ENCODE data around the gene WDR5.

The WDR5 gene

GRCh38 chr9:134132208-134132870, 3.5 kb upstream of the WDR5 start:
- no peak for DNase-seq

- peak in 1 of 2 donors; percentile 41 for DNase-seq
Observed at GRCh38 chr9:134134949-134135342, 936 bp upstream of the WDR5 start.

GRCh38 chr9:134136118-134136995, 475 bp downstream of the WDR5 start:
- peak in 1 of 2 donors; percentile 7 for DNase-seq

- DNase-seq = no peak
Observed at GRCh38 chr9:134136996-134137299, 1.1 kb downstream of the WDR5 start.

DNA sequence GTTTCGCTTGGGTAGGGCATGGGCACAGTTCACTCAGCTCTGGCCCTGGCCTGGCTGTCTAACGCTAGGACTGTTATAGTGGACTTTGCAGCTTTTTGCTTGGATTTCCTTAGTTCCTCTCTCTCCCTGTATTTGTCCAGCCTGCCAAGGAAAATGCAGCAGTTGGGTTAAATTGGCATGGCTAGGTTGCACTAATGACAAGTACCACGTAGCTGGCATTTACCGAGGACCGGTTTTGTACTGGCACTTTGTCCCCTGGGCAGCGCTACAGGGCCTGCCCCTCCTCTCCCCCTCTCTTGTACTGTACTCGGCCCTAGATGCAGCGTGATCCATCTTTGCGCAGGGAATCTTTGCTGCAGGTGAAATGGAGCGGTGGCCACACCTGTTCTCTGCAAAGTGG, 2.4 kb downstream of the WDR5 start:
- no peak for DNase-seq

GRCh38 chr9:134139081-134139480, 3.2 kb downstream of the WDR5 start:
- no peak for DNase-seq

GRCh38 chr9:134141906-134142305, 6.0 kb downstream of the WDR5 start:
- DNase-seq = no peak

GRCh38 chr9:134144801-134145200, 8.9 kb downstream of the WDR5 start:
- no peak for DNase-seq

DNA sequence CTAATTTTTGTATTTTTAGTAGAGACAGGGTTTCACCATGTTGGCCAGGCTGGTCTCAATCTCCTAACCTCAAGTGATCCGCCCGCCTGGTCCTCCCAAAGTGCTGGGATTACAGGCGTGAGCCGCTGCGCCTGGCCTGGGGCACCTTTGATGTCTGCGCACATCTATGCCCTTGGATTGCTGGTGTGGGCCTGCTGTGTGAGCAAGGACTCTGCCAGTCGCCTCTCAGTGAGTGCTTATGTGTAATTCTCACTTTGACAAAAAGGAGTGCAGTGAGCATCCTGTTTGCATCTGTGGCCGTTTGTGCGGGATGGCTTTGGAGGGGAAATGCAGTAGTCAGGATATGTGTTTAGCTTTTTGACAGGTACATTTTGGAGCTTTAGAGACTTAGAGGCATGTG, 9.4 kb downstream of the WDR5 start:
- no peak for DNase-seq

DNA sequence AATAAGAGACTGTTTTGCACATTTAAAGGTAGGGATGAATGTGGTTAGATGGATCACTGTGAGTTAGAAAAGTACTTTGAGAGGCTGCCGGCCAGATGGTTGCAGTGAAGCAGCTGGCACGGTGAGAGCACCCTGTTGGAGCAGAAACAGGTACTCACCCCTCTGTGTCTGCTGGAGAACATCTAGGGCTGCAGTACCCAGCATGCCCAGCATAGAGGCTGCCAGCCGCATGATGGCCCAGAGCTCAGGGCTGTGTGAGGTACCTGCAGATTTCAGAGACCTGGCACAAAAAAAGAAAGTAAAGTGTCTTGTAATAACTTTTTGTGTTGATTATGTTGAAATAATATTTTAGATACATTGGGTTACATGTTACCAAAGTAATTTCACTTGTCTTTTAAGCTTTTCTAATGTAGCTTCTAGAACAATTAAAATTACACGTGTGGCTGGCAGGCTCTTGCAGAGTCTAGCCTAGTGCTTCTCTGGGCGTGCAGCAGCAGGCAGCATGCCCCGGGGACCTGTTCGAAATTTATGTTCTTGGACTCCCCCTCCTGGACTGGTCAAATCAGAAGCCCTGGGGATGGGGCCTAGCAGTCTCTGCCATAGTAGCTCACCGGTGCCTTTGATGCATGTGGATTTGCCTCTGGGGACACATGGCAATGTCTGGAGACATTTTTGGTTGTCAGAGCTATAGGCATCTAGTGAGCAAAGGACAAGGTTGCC, 11.1 kb downstream of the WDR5 start:
- no peak for DNase-seq

GRCh38 chr9:134149380-134149779, 13.5 kb downstream of the WDR5 start:
- no peak for DNase-seq

- DNase-seq = no peak
Observed at GRCh38 chr9:134150557-134151214, 14.8 kb downstream of the WDR5 start.

DNA sequence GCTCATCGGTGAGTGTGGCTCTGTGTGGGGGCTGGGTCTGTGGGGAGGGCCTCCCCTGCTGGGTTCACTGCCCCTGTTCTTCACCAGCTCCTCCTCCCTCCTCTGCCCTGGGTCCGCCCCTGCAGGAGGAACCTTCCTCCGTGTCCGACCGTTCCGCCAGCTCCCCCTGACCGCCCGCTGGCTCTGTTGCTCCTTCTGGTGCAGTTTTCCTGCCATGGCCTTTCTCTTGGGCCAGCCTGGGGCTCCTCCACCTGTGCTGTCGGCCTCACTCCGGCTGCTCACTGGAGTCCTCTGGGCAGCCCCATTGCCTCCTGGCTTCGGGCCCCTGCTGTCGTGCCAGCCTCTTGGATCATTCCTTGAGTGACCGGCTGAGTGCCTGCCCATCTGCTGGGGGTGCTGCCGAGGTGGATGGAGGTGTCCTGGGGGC, 16.2 kb downstream of the WDR5 start:
- no peak for DNase-seq

DNA sequence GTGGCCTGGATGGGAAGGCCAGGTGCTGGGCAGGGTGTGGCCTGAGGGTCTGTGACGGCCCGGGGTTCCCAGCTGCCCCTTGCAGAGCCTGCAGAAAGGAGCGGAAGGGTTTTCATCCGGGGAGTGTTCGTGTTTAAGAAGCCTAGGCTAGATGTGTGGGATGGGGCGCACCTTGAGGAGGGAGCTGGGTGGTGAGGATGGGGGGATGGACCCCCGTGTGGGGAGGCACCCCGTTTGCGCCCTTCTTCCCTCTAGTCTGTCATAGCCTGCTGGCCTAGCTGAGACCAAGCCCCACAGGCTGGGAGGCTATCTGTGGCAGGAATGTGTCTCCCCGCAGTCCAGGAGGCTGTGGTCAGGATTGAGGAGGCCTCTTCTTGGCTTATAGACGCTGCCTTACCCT, 16.6 kb downstream of the WDR5 start:
- DNase-seq = no peak

DNA sequence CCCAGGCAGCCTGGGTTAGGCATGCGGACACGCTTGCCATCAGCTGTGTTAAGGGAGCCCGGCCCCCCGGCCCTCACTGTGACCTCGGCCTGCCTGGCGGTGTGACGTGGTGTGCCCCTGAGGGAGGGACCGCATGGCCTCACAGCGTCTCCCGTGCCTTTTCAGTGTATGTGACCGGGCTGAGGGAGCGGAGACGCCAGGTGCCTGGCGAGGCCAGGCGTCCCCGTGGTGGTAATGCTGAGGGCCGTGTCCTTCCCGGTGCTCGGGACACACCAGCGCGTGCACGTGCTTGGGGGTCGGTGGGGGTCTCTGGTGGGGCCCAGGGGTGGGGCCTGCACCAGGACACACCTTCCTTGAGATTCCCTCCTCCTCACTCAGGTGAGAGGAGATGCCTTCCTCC, 17.6 kb downstream of the WDR5 start:
- DNase-seq = no peak

DNA sequence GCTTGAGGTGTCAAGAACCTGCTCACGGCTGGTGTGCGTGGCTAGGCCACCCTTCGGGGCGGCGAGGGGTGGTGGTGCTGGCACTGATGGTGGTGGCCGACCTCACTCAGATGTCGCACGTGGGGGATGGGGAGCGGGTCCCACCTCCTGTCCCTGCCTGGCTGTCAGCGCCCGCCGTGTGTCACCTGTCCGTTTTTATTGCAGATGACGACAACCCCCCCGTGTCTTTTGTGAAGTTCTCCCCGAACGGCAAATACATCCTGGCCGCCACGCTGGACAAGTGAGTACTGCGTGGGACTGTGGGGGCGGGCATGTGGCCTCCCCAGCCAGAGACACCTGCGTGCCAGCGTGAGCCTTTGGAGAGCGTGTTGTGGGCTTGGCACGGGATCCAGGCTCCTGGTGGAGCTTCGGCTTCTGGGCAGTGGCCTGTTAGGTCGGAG, 18.4 kb downstream of the WDR5 start:
- no peak for DNase-seq

- DNase-seq = no peak
Observed at GRCh38 chr9:134155812-134156377, 20.0 kb downstream of the WDR5 start.

DNA sequence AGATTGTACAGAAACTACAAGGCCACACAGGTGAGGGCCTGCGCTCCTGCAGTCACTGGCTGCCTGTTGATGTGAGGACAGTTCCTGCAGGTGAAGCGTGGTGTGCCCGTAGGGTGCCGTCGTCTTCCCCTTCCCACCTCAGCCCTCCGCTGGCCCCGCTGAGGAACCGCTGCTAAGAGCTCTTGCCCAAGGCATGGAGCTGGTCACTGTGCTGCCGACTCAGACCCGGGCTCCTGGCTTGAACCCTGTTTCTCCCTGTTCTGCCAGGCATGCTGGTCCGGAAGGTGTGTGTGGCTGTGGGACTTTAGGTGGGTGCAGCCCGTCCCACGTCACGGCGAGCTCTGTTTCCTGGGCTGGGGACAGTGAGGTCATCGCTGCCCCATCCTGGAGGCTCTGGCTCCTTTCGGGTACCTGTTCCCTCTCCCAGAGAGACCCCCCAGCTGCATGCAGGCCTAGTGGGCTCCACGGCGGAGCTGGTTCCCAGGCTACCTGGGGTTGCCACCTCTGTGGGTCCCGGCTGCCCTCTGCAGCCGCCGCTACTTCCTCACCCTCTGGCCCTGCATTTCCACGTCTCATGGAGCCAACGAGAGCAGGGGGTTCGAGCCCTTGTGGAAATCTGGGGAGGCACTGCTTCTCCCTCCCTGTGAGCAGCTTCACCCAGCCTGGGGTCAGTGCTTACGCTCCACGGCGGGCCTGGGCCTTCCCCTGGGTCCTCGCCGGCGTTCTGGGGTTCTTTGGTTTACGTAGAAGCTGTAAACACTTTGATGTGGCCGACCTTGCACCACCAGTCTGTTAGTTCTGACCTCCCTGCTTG, 20.9 kb downstream of the WDR5 start:
- no peak for DNase-seq

GRCh38 chr9:134157378-134157885, 21.6 kb downstream of the WDR5 start:
- DNase-seq = no peak

GRCh38 chr9:134158242-134158641, 22.4 kb downstream of the WDR5 start:
- DNase-seq = no peak

DNA sequence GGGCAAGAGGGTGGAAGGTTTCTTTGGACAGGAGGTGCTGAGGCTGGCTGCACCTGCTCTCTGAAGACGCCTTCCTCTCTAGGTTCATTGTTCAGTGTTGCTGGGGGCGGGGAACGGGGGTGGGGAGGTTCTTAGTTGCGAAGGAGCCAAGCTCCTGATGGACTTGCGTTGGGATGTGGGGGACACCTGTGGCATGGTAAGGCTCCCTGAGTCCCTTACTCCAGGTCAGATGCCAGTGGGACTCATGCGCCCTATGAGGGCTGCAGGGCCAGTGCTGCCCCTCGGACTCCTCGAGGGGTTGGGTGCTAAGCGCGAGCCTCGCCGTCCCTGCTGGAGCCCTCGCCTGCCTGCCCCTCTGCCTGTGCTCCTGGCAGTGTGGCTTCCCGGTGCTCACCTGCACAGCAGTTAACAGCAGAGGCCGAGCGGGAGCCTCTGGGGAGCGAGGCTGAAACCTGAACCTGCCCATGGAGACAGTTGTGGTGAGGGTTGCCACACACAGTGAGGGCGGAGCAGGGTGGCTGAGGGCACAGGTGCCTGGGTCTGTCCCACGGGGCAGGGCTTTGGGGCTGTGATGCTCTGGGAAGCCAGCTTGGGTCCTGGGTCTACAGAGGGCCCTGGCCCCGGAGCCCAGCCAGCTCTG, 23.0 kb downstream of the WDR5 start:
- DNase-seq = no peak

Data from stimulated activated CD4-positive, alpha-beta T cell treated with anti-CD3 and anti-CD28 coated beads, Interleukin-2, amount 100 ng/mL, for 48 hours (primary cell).